ENCODE data around the gene CYP27A1.
"Not testable (repeated sequence)": the region's sequence is repeated elsewhere in the genome, so short reads cannot be mapped to it uniquely, and the experiment has no call there.

The CYP27A1 gene

GRCh38 chr2:218781691-218782527, at the start of gene CYP27A1:
CYP27A1 (plus strand) TSS chr2:218782147; CDS start chr2:218782183, 36 bp downstream.
- no peak for DNase-seq

- DNase-seq: no peak
These were observed 49.2 kb upstream of the CYP27A1 start for GRCh38 chr2:218732761-218733158.

- DNase-seq: peak; percentile 30
These were observed 48.6 kb upstream of the CYP27A1 start for GRCh38 chr2:218733171-218734021.

- DNase-seq: no peak
These were observed 47.6 kb upstream of the CYP27A1 start for GRCh38 chr2:218734190-218734975.

GRCh38 chr2:218736531-218736930, 45.4 kb upstream of the CYP27A1 start:
- DNase-seq: no peak

GRCh38 chr2:218743068-218743467, 38.9 kb upstream of the CYP27A1 start:
- no peak for DNase-seq

GRCh38 chr2:218744615-218745014, 37.3 kb upstream of the CYP27A1 start:
- DNase-seq: no peak

GRCh38 chr2:218745160-218745558, 36.8 kb upstream of the CYP27A1 start:
- DNase-seq: peak; percentile 5

- no peak for DNase-seq
These were observed 36.1 kb upstream of the CYP27A1 start for GRCh38 chr2:218745559-218746469.

- no peak for DNase-seq
These were observed 35.5 kb upstream of the CYP27A1 start for GRCh38 chr2:218746470-218746795.

GRCh38 chr2:218746960-218747359, 35.0 kb upstream of the CYP27A1 start:
- no peak for DNase-seq

- no peak for DNase-seq
These were observed 33.1 kb upstream of the CYP27A1 start for GRCh38 chr2:218748741-218749441.

GRCh38 chr2:218754201-218754600, 27.7 kb upstream of the CYP27A1 start:
- no peak for DNase-seq

- no peak for DNase-seq
These were observed 27.2 kb upstream of the CYP27A1 start for GRCh38 chr2:218754781-218755180.

GRCh38 chr2:218755198-218755566, 26.8 kb upstream of the CYP27A1 start:
- DNase-seq: no peak

GRCh38 chr2:218755567-218756404, 26.2 kb upstream of the CYP27A1 start:
- no peak for DNase-seq

- DNase-seq: no peak
These were observed 25.2 kb upstream of the CYP27A1 start for GRCh38 chr2:218756599-218757377.

- DNase-seq: no peak
These were observed 20.2 kb upstream of the CYP27A1 start for GRCh38 chr2:218761795-218762194.

GRCh38 chr2:218772759-218773158, 9.2 kb upstream of the CYP27A1 start:
- not testable (repeated sequence) for DNase-seq

- DNase-seq: no peak
These were observed 8.1 kb upstream of the CYP27A1 start for GRCh38 chr2:218773881-218774280.
